DND-41 (cell line): Measurements from ENCODE around the gene ASPDH.

Experiments
- EZH2 ChIP-seq: IDR thresholded peaks from 3 replicates; pipeline ENCODE4 v1.6.1; 2012; ENCODE audit warnings: borderline replicate concordance, low read depth, mild to moderate bottlenecking, moderate library complexity, low read length, inconsistent platforms; ENCODE audit not compliant: severe bottlenecking
- TF ChIP-seq, protein P1 (sequence below): IDR thresholded peaks from 2 replicates; pipeline ENCODE4 v1.5.1; 2012; ENCODE audit warnings: borderline replicate concordance, low read length, moderate library complexity, mild to moderate bottlenecking; ENCODE audit not compliant: poor library complexity, severe bottlenecking; ENCODE audit errors: extremely low read depth

DNA sequence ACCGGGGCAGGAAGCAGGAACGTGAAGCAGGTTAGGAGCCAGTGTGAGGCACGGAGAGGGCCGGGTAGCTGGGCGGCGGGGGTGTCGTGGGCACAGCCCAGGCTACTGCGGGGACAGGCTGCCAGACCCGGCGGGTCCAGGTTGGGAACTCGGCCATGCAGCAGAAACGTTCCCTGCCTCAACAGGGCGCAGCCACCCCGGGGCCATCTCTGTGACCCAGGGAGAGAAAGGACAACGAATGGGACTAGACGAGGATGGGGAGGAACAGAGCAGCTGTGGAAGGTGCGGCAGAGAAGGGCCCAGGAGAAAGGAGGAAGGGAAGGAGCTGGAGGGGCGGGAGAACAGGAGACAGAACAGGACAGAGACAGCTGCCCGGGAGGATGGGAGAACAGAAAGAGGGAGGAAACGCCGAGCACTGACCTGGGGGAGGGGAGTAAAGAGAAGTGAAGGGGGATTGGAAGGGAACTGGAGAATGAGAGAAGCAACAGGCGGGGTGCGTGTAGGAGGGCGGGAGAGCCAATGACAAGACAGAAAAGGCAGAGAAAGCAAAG lies 24.2 kb downstream of the ASPDH start:
- TF ChIP-seq, protein P1, sequence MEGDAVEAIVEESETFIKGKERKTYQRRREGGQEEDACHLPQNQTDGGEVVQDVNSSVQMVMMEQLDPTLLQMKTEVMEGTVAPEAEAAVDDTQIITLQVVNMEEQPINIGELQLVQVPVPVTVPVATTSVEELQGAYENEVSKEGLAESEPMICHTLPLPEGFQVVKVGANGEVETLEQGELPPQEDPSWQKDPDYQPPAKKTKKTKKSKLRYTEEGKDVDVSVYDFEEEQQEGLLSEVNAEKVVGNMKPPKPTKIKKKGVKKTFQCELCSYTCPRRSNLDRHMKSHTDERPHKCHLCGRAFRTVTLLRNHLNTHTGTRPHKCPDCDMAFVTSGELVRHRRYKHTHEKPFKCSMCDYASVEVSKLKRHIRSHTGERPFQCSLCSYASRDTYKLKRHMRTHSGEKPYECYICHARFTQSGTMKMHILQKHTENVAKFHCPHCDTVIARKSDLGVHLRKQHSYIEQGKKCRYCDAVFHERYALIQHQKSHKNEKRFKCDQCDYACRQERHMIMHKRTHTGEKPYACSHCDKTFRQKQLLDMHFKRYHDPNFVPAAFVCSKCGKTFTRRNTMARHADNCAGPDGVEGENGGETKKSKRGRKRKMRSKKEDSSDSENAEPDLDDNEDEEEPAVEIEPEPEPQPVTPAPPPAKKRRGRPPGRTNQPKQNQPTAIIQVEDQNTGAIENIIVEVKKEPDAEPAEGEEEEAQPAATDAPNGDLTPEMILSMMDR, result no peak
- TF ChIP-seq EZH2, result no peak
